Liver (tissue), 9 donors: ENCODE data around the gene SLC14A1. TPM values are rescaled to one million over a fixed set of nuclear protein-coding genes. Genes with fewer than 3 reads are reported as not detected.

Experiments
- DNase-seq: peaks from one replicate; pipeline ENCODE4 v3.0.0-alpha.2; 2017; ENCODE audit warnings: low spot score
- H3K27ac ChIP-seq, 2 donors: one replicate each; pipeline ENCODE4 v1.7.0; 2013; ENCODE audit warnings: inconsistent platforms in 2 of 2, low read length in 2 of 2, control low read depth in 1 of 2, low read depth in 1 of 2, mild to moderate bottlenecking in 1 of 2
- H3K27me3 ChIP-seq, 4 donors: one replicate each; pipeline versions ENCODE4 v1.6.1 to v1.7.0; 2013; ENCODE audit warnings: low read length in 3 of 4, inconsistent platforms in 1 of 4, mild to moderate bottlenecking in 1 of 4, moderate library complexity in 1 of 4; ENCODE audit not compliant: control insufficient read depth in 4 of 4, insufficient read depth in 4 of 4
- H3K36me3 ChIP-seq, 4 donors: one replicate each; pipeline versions ENCODE4 v1.6.1 to v1.7.0; 2013; ENCODE audit warnings: low read length in 3 of 4, mild to moderate bottlenecking in 3 of 4, low read depth in 1 of 4, moderate library complexity in 1 of 4; ENCODE audit not compliant: control insufficient read depth in 4 of 4, insufficient read depth in 3 of 4
- H3K4me1 ChIP-seq, 4 donors: one replicate each; pipeline versions ENCODE4 v1.6.1 to v1.7.0; 2013; ENCODE audit warnings: low read length in 3 of 4, mild to moderate bottlenecking in 3 of 4, moderate library complexity in 1 of 4; ENCODE audit not compliant: control insufficient read depth in 4 of 4, insufficient read depth in 4 of 4
- H3K4me3 ChIP-seq, 3 donors: one replicate each; pipeline versions ENCODE4 v1.6.1 to v1.7.0; 2013; ENCODE audit warnings: low read length in 3 of 3, control low read depth in 1 of 3, low read depth in 1 of 3, mild to moderate bottlenecking in 1 of 3
- H3K9ac ChIP-seq, 2 donors: one replicate each; pipeline ENCODE4 v1.7.0; 2013; ENCODE audit warnings: low read length in 2 of 2, mild to moderate bottlenecking in 2 of 2, moderate library complexity in 2 of 2, control low read depth in 1 of 2, low read depth in 1 of 2
- H3K9me3 ChIP-seq, 4 donors: one replicate each; pipeline versions ENCODE4 v1.6.1 to v1.7.0; 2013; ENCODE audit warnings: low read length in 3 of 4; ENCODE audit not compliant: control insufficient read depth in 4 of 4
- EGR1 ChIP-seq, 2 donors: IDR thresholded peaks; 2 replicates each; pipeline ENCODE4 v1.6.1; 2016 to 2018; ENCODE audit warnings: antibody characterized with exemption in 2 of 2, low read depth in 2 of 2
- FOXA1 ChIP-seq: IDR thresholded peaks from 2 replicates; pipeline ENCODE4 v1.6.1; 2016; ENCODE audit warnings: antibody characterized with exemption
- GABPA ChIP-seq, 2 donors: IDR thresholded peaks in 1 of 2; conservative IDR thresholded peaks in 1 of 2; 2 replicates each; pipeline ENCODE4 v1.6.1; 2016; ENCODE audit warnings: antibody characterized with exemption in 2 of 2, mild to moderate bottlenecking in 1 of 2, moderate library complexity in 1 of 2
- HNF4A ChIP-seq, 2 donors: conservative IDR thresholded peaks; 2 replicates each; pipeline ENCODE4 v1.6.1; 2016; ENCODE audit warnings: antibody characterized with exemption in 2 of 2, mild to moderate bottlenecking in 2 of 2
- HNF4G ChIP-seq: IDR thresholded peaks from 2 replicates; pipeline ENCODE4 v1.6.1; 2016; ENCODE audit warnings: antibody characterized with exemption
- JUND ChIP-seq, 2 donors: IDR thresholded peaks; 2 replicates each; pipeline ENCODE4 v1.6.1; 2016; ENCODE audit warnings: antibody characterized with exemption in 2 of 2
- NR2F2 ChIP-seq: IDR thresholded peaks from 2 replicates; pipeline ENCODE4 v1.6.1; 2016; ENCODE audit warnings: antibody characterized with exemption
- RAD21 ChIP-seq, 2 donors: IDR thresholded peaks; 2 replicates each; pipeline ENCODE4 v1.6.1; 2016; ENCODE audit warnings: antibody characterized with exemption in 2 of 2, mild to moderate bottlenecking in 2 of 2
- RXRA ChIP-seq, 2 donors: IDR thresholded peaks; 2 replicates each; pipeline ENCODE4 v1.6.1; 2017 to 2018; ENCODE audit warnings: antibody characterized with exemption in 2 of 2, mild to moderate bottlenecking in 1 of 2
- SP1 ChIP-seq: IDR thresholded peaks from 2 replicates; pipeline ENCODE4 v1.6.1; 2018; ENCODE audit warnings: antibody characterized with exemption, mild to moderate bottlenecking
- TAF1 ChIP-seq: conservative IDR thresholded peaks from 2 replicates; pipeline ENCODE4 v1.6.1; 2016; ENCODE audit warnings: antibody characterized with exemption, mild to moderate bottlenecking
- WGBS: extraction: QIAGEN DNeasy Blood & Tissue Kit; methylation state at CpG from one replicate; pipeline ENCODE4 v1.1.7; 2013; 5-methylcytosine and 5-hydroxymethylcytosine counted together
- polyA plus RNA-seq, 2 donors: library from polyadenylated mRNA; stranded (reverse) in 1 of 2; unstranded in 1 of 2; fragments of 200-250 nt in 1 of 2; fragments of >200 nt in 1 of 2; fragmentation: Nextera tagmentation in 1 of 2; extraction: Ambion mirVana in 1 of 2; gene quantifications; one replicate each; pipeline versions ENCODE4 v1.2.1 to v1.2.3, GENCODE V29; 2013 to 2015
- total RNA-seq, 2 donors: library from RNA; depleted of rRNA; stranded (reverse); fragments of >200 nt; gene quantifications; one replicate each; pipeline ENCODE4 v1.2.3, GENCODE V29; 2014
- TF ChIP-seq, protein P1 (sequence below): IDR thresholded peaks from 2 replicates; pipeline ENCODE4 v1.6.1; 2016; ENCODE audit warnings: antibody characterized with exemption
- TF ChIP-seq, protein P2 (sequence below): fragments of 150-350 bp; IDR thresholded peaks from 2 replicates; pipeline ENCODE4 v1.5.1; 2017; ENCODE audit warnings: improper control_type of control experiment, low read depth, low read length; ENCODE audit not compliant: missing input control
- TF ChIP-seq, protein P3 (sequence below): IDR thresholded peaks from 2 replicates; pipeline ENCODE4 v1.6.1; 2016; ENCODE audit warnings: antibody characterized with exemption, mild to moderate bottlenecking
- TF ChIP-seq, protein P4 (sequence below): IDR thresholded peaks from 2 replicates; pipeline ENCODE4 v1.6.1; 2016; ENCODE audit warnings: antibody characterized with exemption
- donor health status: healthy.
- donor health status: healthy.
- donor health status: healthy.
- donor health status: healthy.
- donor health status: healthy.

SLC14A1 gene
- total and polyA plus RNA-seq, 4 donors: 0.56 to 96.7 (median 0.80) TPM

GRCh38 chr18:45765796-45766195, 41.8 kb downstream of the SLC14A1 start:
- Histone ChIP-seq H3K9ac (no peak overlapping the region), H3K27ac (no peak overlapping the region), H3K4me3 (no peak overlapping the region), H3K27me3 (no peaks in the 10 kb centered on the region), H3K4me1 (no peaks in the 10 kb centered on the region), H3K9me3 (no peaks in the 10 kb centered on the region), H3K36me3 (no peaks in the 10 kb centered on the region)
- TF ChIP-seq, protein P1, sequence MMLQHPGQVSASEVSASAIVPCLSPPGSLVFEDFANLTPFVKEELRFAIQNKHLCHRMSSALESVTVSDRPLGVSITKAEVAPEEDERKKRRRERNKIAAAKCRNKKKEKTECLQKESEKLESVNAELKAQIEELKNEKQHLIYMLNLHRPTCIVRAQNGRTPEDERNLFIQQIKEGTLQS: no peak
- TF ChIP-seq HNF4G (no peak), GABPA (IDR thresholded peaks at IDR 0.05 in 1 of 2, conservative IDR thresholded peaks at IDR 0.05 in 1 of 2) (no peak), JUND (IDR thresholded peaks at IDR 0.05) (no peak), EGR1 (IDR thresholded peaks at IDR 0.05; ENCODE audit: low read depth in 2 of 2) (no peak), RAD21 (IDR thresholded peaks at IDR 0.05) (no peak), FOXA1 (no peak)
- TF ChIP-seq, protein P2, sequence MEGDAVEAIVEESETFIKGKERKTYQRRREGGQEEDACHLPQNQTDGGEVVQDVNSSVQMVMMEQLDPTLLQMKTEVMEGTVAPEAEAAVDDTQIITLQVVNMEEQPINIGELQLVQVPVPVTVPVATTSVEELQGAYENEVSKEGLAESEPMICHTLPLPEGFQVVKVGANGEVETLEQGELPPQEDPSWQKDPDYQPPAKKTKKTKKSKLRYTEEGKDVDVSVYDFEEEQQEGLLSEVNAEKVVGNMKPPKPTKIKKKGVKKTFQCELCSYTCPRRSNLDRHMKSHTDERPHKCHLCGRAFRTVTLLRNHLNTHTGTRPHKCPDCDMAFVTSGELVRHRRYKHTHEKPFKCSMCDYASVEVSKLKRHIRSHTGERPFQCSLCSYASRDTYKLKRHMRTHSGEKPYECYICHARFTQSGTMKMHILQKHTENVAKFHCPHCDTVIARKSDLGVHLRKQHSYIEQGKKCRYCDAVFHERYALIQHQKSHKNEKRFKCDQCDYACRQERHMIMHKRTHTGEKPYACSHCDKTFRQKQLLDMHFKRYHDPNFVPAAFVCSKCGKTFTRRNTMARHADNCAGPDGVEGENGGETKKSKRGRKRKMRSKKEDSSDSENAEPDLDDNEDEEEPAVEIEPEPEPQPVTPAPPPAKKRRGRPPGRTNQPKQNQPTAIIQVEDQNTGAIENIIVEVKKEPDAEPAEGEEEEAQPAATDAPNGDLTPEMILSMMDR: no peak
- TF ChIP-seq, protein P3, sequence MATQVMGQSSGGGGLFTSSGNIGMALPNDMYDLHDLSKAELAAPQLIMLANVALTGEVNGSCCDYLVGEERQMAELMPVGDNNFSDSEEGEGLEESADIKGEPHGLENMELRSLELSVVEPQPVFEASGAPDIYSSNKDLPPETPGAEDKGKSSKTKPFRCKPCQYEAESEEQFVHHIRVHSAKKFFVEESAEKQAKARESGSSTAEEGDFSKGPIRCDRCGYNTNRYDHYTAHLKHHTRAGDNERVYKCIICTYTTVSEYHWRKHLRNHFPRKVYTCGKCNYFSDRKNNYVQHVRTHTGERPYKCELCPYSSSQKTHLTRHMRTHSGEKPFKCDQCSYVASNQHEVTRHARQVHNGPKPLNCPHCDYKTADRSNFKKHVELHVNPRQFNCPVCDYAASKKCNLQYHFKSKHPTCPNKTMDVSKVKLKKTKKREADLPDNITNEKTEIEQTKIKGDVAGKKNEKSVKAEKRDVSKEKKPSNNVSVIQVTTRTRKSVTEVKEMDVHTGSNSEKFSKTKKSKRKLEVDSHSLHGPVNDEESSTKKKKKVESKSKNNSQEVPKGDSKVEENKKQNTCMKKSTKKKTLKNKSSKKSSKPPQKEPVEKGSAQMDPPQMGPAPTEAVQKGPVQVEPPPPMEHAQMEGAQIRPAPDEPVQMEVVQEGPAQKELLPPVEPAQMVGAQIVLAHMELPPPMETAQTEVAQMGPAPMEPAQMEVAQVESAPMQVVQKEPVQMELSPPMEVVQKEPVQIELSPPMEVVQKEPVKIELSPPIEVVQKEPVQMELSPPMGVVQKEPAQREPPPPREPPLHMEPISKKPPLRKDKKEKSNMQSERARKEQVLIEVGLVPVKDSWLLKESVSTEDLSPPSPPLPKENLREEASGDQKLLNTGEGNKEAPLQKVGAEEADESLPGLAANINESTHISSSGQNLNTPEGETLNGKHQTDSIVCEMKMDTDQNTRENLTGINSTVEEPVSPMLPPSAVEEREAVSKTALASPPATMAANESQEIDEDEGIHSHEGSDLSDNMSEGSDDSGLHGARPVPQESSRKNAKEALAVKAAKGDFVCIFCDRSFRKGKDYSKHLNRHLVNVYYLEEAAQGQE: no peak
- WGBS: 85% methylated on average over 2 of the region's 2 CpGs
- DNase-seq: no peak

DNA sequence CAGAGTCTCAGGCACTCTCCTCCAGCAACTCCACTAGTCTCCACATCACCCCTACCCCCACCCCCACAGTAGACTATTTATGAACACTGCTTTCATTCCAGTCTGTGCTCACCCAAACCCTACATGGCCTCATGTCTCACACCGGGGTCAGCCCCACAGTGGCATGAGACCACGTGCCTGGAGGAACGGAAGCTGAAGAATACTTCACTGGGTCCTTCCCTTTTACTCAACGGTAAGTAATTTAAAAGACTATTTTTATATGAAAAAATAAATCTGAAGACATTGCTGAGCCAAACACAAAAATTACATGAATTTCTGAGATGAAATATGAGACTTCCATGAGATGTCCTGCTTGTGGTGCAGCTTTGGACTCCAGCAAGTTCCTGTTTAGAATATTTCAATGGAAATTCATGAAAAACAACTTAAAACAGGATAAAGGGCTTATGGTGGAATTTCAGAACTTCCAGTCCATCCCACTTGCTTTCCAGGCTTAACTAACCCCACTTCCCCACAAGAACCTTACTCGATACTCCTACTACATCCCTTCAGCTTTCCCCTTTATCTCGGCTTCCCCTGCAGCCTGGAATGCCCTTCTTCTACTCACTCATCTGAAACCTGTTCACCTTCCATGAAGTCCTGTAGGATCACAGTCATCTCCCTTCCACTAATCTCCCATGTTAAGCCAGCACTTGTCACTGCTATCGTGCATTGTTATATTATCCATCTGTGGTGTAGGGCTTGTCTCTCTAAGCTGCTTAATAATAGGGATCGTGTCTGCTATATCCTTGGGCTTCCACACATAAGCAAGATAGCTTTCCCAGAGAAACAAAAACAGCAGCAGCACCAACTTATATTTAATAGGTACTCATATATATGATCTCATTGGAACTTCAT, 47.9 kb downstream of the SLC14A1 start:
- DNase-seq: no peak
- H3K9ac ChIP-seq: no peak overlapping the region
- 93% methylated on average over 8 of the region's 8 CpGs for WGBS
- TF ChIP-seq SP1: no peak
- TF ChIP-seq EGR1 (IDR thresholded peaks at IDR 0.05; ENCODE audit: low read depth in 2 of 2): no peak
- no peak for TF ChIP-seq HNF4G
- no peak for TF ChIP-seq TAF1
- no peak for TF ChIP-seq NR2F2
- TF ChIP-seq, protein P3: no peak
- TF ChIP-seq HNF4A (conservative IDR thresholded peaks at IDR 0.05): no peak
- TF ChIP-seq, protein P2: no peak
- TF ChIP-seq, protein P4, sequence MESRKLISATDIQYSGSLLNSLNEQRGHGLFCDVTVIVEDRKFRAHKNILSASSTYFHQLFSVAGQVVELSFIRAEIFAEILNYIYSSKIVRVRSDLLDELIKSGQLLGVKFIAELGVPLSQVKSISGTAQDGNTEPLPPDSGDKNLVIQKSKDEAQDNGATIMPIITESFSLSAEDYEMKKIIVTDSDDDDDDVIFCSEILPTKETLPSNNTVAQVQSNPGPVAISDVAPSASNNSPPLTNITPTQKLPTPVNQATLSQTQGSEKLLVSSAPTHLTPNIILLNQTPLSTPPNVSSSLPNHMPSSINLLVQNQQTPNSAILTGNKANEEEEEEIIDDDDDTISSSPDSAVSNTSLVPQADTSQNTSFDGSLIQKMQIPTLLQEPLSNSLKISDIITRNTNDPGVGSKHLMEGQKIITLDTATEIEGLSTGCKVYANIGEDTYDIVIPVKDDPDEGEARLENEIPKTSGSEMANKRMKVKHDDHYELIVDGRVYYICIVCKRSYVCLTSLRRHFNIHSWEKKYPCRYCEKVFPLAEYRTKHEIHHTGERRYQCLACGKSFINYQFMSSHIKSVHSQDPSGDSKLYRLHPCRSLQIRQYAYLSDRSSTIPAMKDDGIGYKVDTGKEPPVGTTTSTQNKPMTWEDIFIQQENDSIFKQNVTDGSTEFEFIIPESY: no peak
- no peak for TF ChIP-seq RAD21 (IDR thresholded peaks at IDR 0.05)
- no peak for TF ChIP-seq GABPA (IDR thresholded peaks at IDR 0.05 in 1 of 2, conservative IDR thresholded peaks at IDR 0.05 in 1 of 2)
- no peak for TF ChIP-seq RXRA (IDR thresholded peaks at IDR 0.05)
- TF ChIP-seq, protein P1: no peak
- TF ChIP-seq FOXA1: no peak

More for the DNA sequence above, 47.9 kb downstream of the SLC14A1 start:
- Histone ChIP-seq H3K36me3 (no peaks in the 10 kb centered on the region), H3K27ac (no peak overlapping the region), H3K27me3 (no peaks in the 10 kb centered on the region), H3K9me3 (no peaks in the 10 kb centered on the region), H3K4me3 (no peak overlapping the region), H3K4me1 (peaks cover 0 to 6% (median 0%) of the 10 kb centered on the region in 4 donors)
